GM18907 (cell line): ENCODE results near the gene HOXB9.

Experiments used
- ATAC-seq: cut with Tn5 transposase; IDR thresholded peaks from one replicate; pipeline ENCODE4 v1.9.1; 2021; ENCODE audit warnings: mild to moderate bottlenecking, moderate library complexity; ENCODE audit not compliant: unreplicated experiment

The HOXB9 gene

GRCh38 chr17:48639982-48640857, 14.1 kb upstream of the HOXB9 start:
- ATAC-seq: no peak

GRCh38 chr17:48639136-48639535, 13.0 kb upstream of the HOXB9 start:
- ATAC-seq: no peak

GRCh38 chr17:48637323-48638260, 11.4 kb upstream of the HOXB9 start:
- ATAC-seq: no peak

- peak; percentile 58 for ATAC-seq
These were observed 10.2 kb upstream of the HOXB9 start for GRCh38 chr17:48636177-48637018.

GRCh38 chr17:48634493-48635208, 8.5 kb upstream of the HOXB9 start:
- ATAC-seq: no peak

GRCh38 chr17:48633266-48633677, 7.1 kb upstream of the HOXB9 start:
- no peak for ATAC-seq

GRCh38 chr17:48632579-48633265, 6.6 kb upstream of the HOXB9 start:
- no peak for ATAC-seq

- ATAC-seq: no peak
These were observed 5.8 kb upstream of the HOXB9 start for GRCh38 chr17:48631693-48632578.

GRCh38 chr17:48630925-48631692, 5.0 kb upstream of the HOXB9 start:
- no peak for ATAC-seq

- no peak for ATAC-seq
These were observed 4.1 kb upstream of the HOXB9 start for GRCh38 chr17:48630009-48630924.

GRCh38 chr17:48629411-48629759, 3.2 kb upstream of the HOXB9 start:
- no peak for ATAC-seq

- no peak for ATAC-seq
These were observed 2.7 kb upstream of the HOXB9 start for GRCh38 chr17:48628649-48629410.

- no peak for ATAC-seq
These were observed 1.7 kb upstream of the HOXB9 start for GRCh38 chr17:48627623-48628521.

- ATAC-seq: no peak
These were observed 1.0 kb upstream of the HOXB9 start for GRCh38 chr17:48627118-48627597.
